Activated CD8-positive, alpha-beta memory T cell treated with anti-CD3 and anti-CD28 coated beads for 48 hours (primary cell): ENCODE data around the gene CYP26C1.

ENCODE experiments used
- DNase-seq, 3 experiments: peaks; one replicate each; pipeline ENCODE4 v3.0.0-alpha.2; 2020; ENCODE audit warnings: low read depth in 2 of 3, low spot score in 2 of 3

The CYP26C1 gene

GRCh38 chr10:93110472-93111146, 50.0 kb downstream of the CYP26C1 start:
- no peak for DNase-seq

DNA sequence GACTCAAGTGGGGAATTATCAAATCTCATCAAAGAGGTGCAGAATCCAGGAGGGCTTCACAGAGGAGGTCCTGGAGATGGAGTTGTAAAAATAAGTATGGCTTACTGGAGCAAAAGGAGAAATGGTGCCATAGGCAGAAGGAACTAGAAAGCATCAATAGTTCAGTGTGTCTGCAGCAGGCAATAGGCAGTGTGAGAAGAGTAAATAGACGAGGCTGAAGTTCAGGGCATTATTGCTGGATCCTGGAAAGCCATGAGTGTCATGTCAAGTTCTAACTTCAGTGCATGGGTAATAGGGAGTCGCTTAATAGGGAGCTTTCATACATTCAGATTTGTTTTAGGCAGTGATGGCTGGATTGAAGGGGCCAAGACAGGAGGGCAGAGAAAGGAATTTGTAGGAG, 52.4 kb downstream of the CYP26C1 start:
- no peak for DNase-seq

DNA sequence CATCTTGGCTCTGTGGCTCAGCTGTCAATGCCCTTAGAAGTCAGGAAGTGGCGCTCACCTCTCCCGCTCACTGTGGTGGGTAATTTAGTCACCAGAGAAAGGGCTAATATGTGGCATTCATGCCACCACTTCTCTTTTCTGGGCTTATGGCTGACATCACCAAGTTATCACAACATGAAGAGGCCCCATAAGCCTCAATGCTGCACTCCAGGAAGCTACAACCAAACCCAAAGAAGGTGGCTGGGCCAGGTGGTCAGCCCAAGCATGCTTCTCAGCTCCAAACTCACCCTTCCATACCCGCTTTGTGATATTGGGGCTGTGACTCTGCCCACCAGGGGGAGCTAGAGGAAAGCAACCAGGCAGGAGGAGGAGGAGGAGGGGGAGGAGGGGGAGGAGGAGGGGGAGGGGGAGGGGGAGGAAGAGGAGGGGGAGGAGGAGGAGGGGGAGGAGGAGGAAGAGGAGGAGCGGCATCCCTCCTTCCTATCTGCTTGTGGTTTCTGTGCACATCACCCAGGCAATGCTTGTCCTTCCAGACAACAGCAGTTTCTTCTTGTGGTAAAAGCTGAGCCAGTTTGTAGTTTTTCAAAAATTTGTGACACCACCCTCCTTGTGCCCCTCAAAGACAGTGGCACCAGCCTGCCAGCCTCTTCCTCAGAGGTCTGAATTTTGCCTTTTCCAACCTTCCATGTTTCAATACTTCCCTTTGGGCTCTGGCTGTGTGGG, 55.2 kb downstream of the CYP26C1 start:
- DNase-seq = peak; percentile 11 to 62 (median 43)
